ENCODE results near the gene ZNF765.
"Not testable (repeated sequence)": the region's sequence is repeated elsewhere in the genome, so short reads cannot be mapped to it uniquely, and the experiment has no call there.

The ZNF765 gene

DNA sequence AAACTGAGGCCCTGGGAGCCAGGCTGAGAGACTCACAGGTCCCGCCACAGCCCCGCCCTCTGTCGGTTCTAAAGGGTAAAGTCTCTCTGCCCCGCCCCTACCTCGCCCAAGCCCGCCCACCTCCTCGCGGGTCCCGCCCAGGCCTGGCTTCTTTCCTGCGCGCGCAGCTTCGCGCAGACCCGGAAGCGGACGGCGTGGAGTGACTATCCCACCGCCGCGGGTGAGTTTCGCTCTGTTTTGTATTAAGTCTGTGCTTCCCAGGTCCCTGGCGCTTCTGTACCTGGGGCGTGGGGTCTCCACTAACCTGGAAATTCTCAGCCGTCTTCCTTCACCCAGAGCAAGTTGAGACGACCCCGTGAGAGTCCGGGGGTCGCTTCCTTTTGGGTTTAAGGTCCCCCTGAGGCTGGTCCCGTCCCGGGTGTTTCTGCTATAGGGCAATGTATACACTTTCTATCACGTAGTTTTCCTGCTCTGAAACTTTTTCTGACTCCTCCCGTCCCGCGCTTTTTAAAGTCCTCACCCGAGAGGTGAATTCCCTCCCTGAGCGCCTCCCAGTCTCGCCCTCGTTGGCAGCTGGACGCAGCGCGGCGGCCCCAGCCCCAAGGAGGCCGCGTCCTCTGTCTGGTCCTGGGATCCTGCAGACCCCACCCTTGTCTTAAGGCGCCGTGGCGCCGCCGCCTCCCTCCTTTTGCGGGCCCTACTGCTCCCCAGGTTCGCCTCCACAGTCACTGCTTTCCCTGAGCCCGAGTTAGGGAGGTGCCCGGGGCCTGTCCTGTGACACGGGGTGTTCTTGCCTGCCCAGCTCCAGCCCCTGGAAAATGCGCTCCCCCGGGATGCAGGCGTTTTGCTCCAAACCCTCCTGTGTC is at the start of gene ZNF765:
Gene ZNF765, plus strand, starts transcription at position 176 of the 866 bp plus-strand sequence. CDS start 2,867 bp downstream, outside the sequence.
- DNase-seq: peak; percentile 95

DNA sequence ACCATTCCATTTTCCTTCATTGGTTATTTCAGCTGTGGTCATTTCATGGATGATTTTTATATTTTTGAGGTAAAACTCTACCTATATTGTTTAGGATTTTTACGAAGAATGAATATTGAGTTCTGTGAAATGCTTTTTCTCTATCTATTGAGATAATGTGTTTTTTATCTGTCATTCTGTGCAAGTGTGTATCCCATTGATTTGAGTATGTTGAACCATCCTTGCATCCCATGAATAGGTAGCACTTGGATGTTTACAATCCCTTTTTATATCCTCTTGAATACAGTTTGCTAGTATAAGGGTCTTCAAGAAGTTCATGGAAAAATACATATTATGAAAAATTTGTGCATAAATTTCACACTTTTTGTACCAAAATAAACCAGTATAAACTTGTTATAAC is 39.2 kb upstream of the ZNF765 start:
- DNase-seq: no peak

DNA sequence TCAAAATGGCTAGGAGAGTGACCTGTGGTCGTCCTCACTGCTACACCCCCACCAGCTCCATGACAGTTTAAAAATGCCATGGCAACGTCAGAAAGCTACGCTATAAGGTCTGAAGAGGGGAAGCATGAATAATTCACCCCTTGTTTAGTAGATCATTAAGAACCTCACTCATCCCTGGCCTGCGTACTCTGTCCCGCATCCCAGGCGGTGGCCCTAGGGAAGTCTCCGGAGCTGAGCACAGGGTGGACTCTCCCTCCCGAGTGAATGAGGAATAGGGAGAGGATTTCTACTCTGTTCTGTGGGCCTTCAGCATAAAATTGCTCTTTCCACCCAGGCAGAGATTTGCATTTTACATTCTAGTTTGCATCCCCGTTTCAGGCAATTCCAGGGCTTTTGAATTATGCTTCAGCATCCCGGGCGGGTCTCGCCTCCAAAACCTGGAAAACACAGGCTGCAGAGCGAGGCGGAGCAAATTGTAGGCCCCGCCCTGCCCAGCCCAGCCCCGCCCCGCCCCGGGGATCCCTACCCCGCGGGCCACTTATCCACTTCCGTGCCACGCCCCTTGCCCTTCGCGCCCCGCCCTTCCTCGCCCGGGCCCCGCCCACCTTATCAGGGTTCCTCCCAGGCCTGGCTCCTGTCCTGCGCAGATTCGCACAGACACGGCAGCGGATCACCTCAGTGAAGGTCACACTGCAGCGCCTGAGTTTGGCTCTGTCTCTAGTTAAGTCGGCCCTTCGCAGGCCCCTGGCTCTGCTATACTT is 36.9 kb upstream of the ZNF765 start:
- DNase-seq: no peak

DNA sequence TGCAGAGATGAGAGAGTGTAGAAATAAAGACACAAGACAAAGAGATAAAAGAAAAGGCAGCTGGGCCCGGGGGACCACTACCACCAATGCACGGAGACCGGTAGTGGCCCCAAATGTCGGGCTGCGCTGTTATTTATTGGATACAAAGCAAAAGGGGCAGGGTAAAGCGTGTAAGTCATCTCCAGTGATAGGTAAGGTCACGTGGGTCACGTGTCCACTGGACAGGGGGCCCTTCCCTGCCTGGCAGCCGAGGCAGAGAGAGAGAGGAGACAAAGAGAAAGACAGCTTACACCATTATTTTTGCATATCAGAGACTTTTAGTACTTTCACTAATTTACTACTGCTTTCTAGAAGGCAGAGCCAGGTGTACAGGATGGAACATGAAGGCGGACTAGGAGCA is 34.9 kb upstream of the ZNF765 start:
- not testable (repeated sequence) for DNase-seq

DNA sequence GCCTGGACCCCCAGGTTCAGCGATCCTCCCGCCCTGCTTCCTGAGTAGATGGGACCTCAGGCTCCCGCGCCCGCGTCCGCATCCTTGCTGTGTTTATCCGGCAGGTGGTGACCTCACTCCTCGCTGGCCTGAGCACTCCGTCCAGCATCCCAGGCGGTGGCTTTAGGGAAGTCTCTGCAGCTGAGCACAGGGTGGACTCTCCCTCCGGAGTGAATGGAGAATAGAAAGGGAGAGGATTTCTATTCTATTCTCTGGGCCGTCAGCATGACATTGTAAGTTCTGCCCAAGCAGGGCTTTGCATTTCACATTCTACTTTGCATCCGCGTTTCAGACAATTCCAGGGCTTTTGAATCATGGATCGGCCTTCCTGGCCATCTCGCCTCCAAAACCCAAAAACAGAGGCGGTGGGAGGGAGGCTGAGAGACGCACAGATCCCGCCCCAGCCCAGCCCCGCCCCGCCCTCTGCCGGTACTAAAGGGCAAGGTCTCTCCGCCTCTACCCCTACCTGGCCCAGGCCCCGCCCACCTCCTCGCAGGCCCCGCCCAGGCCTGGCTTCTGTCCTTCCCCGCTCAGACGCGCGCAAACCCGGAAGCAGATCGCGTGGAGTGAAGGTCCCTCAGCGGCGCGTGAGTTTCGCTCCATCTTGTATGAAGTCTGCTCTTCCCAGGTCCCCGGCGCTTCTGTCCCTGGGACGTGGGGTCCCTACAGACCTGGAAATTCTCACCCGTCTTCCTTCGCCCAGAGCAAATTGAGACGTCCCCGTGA is 29.6 kb upstream of the ZNF765 start, which contains the start of gene ZNF525:
Gene ZNF525, plus strand, starts transcription at position 572 of the 765 bp plus-strand sequence. CDS start 6,577 bp downstream, outside the sequence.
- DNase-seq: peak; percentile 89

DNA sequence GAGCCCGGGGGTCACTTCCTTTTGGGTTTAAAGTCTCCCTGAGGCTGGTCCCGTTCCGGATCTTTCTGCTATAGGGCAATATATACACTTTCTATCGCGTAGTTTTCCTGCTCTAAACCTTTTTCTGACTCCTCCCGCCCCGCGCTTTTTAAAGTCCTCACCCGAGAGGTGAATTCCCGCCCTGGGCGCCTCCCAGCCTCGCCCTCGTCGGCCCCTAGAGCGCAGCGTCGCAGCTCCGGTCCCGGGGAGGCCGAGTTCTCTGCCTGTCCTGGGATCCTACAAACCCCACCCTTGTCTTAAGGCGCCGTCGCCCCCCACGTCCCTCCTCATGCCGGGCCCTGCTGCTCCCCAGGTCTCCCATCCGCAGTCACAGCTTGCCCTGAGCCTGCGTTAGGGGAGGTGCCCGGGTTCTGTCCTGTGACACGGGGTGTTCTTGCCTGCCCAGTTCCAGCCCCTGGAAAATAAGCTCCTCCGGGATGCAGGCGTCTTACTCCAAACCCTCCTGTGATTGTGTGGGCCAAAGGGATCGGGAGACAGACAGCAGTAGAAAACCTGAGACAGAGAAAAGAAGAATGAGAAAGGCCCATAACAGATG is 29.0 kb upstream of the ZNF765 start:
- no peak for DNase-seq

DNA sequence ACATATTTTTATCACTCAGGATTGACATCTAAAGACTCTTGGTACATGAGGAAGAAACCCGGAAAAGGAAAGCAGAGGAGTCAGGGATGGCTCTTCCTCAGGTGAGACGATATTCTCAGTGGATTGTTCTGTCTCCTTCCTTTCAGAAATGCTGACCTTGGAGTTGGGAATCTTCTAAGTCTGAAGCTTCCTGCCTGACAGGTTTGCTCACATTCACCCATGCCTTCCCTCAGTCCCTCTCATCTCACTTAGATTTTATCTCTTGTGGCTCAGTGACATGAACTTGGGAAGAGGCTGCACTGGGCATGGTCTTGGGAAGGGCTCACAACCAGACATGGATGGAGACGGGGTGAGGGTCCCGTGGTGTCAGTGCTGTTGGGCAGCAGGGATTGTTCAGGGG is 22.8 kb upstream of the ZNF765 start:
- DNase-seq: no peak

DNA sequence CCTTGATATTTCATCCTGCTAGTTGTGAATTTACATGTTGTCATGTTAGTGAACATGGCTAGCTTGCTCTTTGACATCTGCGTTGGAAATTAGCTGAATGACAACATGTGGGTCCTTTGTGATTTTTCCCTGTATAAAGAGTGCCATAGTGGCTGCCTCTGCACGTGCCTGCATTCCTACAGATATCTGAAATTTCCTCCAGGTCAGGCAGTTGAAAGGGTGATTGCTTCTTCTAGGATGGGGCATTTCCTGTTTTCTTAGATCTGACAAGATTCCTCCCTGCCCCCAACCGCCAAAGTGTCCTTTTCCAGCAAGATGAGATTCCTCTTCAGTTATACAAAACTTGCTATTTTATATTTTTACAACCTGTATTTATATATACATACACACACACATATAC is 20.7 kb upstream of the ZNF765 start:
- no peak for DNase-seq

DNA sequence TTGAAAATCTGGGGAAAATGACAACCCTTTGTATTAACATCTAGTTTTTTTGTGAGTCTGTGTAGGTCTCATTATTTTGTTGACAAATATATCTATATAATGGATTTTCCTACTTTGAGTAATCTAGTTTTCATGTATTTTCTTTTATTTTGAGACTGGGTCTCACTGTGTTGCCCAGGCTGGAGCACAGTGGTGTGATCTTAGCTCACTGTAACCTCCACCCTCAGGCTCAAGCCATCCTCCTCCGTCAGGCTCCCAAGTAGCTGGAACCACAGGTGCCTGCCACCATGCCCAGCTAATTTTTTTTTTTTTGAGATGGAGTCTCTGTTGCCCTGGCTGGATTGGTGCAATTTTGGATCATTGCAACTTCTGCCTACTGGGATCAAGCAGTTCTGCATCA is 20.2 kb upstream of the ZNF765 start:
- DNase-seq: no peak

DNA sequence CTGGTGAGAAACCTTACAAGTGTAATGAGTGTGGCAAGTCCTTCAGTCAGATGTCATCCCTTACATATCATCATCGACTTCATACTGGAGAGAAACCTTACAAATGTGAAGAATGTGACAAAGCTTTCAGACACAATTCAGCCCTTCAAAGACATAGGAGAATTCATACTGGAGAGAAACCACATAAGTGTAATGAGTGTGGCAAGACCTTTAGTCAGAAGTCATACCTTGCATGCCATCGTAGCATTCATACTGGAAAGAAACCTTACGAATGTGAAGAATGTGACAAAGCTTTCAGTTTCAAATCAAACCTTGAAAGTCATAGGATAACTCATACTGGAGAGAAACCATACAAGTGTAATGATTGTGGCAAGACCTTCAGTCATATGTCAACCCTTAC is 13.6 kb upstream of the ZNF765 start:
- no peak for DNase-seq

DNA sequence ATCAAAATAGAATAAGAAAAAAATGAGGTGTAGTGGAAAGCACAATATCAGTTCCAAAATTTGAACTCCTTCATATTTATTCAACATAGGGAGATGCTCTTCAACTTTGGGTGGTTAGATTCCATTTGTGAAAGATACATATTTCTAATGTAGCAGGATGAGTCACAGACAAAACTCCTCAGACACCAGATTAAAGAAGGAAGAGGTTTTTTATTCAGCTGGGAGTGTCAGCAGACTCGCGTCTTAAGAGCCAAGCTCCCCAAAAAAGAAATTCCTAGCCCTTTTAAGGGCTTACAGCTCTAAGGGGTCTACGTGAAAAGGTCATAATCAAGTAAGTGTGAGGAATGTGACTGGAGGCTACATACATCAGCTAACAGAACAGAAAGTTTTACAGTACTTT is 6.8 kb upstream of the ZNF765 start:
- no peak for DNase-seq

DNA sequence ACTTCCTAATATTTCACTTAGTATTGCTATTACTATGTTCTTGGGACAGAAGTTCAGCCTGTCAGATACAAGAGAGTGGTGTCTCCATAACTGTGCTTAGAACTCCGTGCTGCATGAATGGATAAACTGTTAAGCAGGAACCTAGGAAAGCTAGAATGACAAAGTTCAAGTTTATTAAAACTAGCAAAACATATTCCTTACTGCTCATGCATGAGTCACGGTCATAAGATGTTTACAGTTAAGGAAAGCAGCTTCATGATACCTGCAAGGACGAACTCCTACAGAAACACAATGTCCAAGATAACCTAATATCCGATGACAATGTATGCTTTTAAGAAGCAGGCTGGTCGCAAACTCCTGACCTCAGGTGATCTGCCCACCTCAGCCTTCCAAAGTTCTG is 6.0 kb upstream of the ZNF765 start:
- DNase-seq: no peak

DNA sequence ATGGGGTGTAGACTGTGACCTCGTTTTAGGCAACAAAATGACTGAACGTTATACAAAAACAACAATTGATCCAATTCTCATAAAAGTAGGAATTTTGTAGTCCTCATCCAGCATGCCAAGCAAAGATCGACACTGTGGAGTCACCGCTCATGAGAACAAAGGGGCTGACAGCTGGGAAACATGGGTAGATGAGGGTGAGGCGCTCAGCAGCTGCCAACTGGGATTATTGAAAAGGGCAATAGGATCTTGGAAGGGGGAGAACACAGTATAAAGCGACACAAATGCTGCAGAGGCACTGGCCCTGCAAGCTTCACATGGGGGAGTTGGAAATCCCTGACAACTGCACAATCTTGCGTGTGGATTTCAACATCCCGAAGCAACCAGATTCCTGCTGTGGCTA is 5.4 kb upstream of the ZNF765 start:
- DNase-seq: peak; percentile 34

DNA sequence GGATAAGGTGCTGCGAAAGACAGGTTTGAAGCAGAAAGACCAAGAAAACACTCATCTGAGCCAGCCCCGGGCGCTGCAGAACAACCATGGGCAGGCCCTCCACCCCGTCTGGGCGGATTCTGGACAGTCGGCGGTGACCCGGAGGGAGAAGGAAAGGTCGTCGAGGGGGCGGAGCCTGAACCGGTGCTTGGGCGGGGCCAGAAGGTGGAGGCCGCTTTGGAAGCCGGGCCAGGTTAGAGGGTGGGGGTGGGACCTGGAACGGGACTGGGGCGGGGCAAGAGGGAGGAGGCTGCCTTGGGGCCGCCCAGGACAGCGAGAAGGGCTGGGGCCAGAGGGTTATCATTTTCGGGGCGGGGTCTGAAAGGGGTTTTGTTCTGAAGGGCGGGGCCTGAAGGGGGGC is 5.0 kb upstream of the ZNF765 start:
- peak; percentile 33 for DNase-seq

DNA sequence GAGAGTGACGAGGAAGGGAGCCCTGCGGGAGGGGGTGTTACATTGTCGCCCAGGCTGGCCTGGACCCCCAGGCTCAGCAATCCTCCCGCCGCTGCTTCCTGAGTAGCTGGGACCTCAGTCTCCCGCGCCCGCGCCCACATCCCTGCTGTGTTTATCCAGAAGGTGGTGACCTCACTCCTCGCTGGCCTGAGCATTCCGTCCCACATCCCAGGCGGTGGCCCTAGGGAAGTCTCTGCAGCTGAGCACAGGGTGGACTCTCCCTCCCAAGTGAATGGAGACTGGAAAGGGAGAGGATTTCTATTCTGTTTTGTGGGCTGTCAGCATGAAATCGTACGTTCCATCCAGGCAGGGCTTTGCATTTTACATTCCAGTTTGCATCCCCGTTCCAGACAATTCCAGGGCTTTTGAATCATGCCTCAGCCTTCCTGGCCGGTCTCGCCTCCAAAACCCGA is 401 bp upstream of the ZNF765 start:
- DNase-seq: peak; percentile 69

DNA sequence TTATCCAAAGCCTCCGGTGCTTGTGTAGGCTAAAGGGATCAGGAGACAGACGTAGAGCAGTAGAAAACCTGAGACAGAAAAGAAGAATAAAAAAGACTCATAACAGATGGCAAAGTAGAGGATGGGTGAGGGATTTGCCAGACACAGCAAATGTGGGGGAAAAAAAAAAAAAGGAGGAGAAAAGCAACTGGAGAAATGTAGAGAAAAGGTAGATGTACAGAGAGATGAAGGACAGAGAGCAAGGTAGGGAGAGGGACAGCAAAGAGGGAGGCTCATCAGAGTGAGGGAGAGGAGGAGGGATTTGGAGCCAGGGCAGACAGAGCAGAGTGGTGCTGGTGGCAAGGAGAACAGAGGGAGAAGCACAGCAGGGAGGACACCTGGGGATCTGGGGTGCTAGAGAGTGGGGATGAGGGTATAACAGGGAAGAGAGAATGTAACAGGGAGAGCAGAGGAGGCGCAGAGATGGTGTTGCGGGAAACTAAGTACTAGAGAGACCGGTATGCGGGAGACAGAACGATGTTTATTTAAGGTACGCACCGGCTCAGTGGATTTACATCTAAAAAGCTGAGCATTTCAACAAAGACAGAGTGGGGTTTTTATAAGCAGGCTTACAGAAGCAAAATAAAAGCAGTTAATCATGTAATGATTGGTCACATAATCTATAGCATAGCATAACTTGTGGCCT is 1.0 kb downstream of the ZNF765 start:
- not testable (repeated sequence) for DNase-seq

DNA sequence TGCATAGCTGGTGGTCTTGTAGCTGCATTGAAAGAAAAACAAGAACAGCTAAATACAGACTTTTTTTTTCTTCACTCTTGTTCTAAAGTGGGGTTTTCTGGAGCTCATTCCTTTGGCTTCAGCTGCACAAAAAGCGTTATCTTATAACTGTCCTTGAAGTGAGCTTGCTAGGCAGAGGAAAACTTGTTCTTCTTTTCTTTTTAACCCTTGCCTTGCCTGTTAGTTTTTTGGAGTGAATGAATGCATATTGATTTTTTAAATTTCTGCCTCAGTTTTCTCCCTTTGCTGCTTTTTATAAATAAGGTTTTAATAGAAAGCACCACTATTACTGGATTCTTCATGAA is 1.5 kb downstream of the ZNF765 start:
- DNase-seq: no peak

DNA sequence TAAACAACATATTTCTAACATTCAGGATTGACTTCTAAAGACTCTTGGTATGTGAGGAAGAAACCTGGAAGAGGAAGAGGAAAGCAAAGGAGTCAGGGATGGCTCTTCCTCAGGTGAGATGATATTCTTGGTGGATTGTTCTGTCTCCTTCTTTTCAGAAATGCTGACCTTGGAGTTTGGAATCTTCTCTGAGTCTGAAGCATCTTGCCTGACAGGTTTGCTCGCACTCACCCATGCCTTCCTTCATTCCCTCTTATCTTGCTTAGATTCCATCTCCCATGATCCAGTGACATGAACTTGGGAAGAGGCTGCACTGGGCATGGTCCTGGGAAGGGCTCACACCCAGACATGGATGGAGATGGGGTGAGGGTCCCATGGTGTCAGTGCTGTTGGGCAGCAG is 3.0 kb downstream of the ZNF765 start:
- DNase-seq: not testable (repeated sequence)

DNA sequence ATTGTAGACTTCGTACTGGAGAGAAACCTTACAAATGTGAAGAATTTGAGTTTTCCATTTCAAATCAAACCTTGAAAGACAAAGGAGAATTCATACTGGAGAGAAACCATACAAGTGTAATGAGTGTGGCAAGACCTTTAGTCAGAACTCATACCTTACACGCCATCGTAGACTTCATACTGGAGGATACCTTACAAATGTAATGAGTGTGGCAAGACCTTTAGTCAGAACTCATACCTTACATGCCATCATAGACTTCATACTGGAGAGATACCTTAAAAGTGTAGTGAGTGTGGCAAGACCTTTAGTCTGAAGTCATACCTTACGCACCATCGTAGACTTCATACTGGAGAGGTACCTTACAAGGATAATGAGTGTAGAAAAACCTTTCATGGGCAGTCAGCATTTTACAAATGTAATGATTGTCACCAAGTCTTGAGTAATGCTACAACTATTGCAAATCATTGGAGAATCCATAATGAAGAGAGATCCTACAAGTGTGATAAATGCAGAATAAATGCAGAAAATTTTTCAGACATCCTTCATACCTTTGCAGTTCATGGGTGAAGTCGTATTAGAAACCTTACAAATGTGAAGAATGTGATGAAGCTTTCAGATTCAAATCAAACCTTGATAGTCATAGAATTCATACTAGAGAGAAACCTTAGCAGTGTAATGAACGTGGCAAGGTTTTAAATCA is 14.7 kb downstream of the ZNF765 start:
- DNase-seq: no peak

DNA sequence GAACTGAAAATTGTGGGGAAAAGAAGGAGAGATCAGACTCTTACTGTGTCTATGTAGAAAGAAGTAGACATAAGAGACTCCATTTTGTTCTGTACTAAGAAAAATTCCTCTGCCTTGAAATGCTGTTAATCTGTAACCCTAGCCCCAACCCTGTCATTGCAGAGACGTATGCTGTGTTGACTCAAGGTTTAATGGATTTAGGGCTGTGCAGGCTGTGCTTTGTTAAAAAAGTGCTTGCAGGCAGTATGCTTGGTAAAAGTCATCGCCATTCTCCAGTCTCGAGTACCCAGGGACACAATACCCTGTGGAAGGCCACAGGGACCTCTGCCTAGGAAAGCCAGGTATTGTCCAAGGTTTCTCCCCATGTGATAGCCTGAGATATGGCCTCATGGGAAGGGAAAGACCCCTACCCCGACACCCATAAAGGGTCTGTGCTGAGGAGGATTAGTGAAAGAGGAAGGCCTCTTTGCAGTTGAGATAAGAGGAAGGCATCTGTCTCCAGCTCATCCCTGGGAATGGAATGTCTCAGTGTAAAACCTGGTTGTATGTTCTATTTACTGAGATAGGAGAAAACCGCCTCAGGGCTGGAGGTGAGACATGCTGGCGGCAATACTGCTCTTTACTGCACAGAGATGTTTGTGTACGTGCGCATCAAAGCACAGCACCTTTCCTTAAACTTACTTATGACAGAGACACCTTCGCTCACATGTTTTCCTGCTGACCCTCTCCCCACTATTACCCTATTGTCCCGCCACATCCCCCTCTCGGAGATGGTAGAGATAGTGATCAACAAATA is 25.8 kb downstream of the ZNF765 start:
- not testable (repeated sequence) for DNase-seq

DNA sequence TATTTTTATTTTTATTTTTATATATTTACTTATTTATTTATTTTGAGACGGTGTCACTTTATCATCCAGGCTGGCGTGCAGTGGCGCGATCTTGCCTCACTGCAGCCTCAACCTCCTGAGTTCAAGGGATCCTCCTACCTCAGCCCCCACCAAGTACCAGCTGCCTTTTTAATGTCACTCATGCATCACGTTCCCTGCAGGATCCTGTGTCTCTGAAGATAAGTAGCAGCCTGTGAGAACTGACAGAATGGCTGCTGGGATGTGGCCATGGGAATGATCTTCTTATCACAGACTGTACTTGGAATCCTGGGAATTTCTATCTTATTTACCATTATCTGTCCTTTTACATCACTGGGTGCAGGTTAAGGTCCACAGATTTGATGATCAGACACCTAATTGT is 27.6 kb downstream of the ZNF765 start:
- DNase-seq: no peak
